Right kidney (tissue), 9 donors: ENCODE data around the gene PDHA2.
"Not testable (repeated sequence)": the region's sequence is repeated elsewhere in the genome, so short reads cannot be mapped to it uniquely, and the experiment has no call there.

ENCODE experiments used
- DNase-seq: peaks from one replicate; pipeline ENCODE4 v3.0.0-alpha.2; 2016
- long read RNA-seq, 8 donors: transcript quantifications; one replicate each; lab custom pipeline, GENCODE V29; 2026

Gene PDHA2
- long read RNA-seq, donor 1, result 0 reads
- long read RNA-seq, donor 2, result 0 reads
- long read RNA-seq, donor 3, result 0 reads
- long read RNA-seq, donor 4, result 0 reads
- long read RNA-seq, donor 5, result 0 reads
- long read RNA-seq, donor 6, result 0 reads
- long read RNA-seq, donor 7, result 0 reads
- long read RNA-seq, donor 8, result 0 reads

DNA sequence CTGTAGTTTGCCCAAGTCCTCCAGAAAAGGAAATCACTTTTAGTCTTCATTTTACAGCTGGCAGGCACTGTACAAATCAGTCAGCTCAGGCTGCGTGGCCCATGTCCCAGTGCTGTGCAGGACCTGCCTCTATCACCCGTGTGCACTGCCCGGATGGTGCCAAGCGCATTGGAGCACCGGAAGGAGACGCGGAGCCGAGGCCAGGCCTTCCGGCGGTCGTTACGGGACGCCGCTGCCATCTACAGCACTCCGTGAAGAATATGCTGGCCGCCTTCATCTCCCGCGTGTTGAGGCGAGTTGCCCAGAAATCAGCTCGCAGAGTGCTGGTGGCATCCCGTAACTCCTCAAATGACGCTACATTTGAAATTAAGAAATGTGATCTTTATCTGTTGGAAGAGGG lies at the start of gene PDHA2:
TSS of gene PDHA2 (plus strand) at position 203 of the 400 bp plus-strand sequence. CDS start at position 261, 58 bp downstream.
- no peak for DNase-seq

DNA sequence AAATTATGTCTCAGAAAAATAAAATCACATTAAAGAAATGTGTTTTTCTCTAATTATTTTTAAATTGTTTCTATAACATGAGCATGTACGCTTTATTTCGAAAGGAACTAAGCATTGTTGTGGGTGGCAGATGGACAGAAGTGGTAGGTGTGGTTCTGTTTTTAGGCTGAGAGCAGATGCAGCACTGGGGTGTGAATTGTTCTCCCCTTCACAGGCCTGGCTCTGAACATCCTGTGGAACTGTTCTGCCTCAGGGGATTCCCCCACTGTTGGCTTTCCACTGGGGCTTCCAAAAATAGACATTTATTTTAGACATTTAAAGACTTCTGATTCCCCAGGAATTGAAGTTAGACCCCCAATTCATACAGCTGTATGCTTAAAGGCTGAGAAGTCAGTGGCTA lies 41.9 kb upstream of the PDHA2 start:
- no peak for DNase-seq

DNA sequence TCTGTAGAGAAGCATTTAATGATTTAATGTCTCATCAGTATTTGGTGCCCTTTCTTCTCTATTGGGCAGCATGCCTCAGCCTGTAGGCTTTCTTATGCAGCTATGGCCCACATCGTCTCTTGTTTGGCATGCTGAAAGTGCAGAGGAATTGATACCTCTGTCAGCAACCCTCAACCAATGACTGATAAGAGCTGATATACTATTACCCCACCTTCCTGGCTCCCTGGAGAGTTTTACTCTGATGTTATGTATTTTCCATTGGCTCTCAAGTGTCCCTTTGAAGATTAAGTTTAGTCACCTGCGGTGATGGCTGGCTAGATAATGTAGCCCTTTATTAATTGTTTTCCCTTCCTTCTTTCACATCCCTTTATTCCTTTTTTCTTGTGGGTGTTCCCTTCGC lies 41.2 kb upstream of the PDHA2 start:
- no peak for DNase-seq

DNA sequence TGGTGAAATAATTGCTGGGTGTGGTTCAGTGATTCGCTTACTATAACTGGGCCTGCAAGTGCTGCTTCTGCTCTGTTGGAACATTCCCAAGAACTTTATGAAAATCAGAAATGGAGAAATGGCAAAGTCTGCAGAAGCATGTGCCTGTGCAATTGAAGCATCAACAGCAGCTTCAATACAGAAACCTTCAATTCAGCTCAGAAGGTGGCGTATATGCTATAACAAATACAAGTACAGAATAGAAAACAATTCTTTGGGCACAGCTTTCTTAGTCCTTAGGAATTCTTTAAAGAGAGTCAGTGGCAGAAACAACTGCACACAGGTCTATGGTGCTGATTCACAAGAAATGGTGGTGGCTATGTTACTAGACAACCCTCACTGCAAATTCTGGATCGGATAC lies 18.0 kb upstream of the PDHA2 start:
- DNase-seq, result no peak

DNA sequence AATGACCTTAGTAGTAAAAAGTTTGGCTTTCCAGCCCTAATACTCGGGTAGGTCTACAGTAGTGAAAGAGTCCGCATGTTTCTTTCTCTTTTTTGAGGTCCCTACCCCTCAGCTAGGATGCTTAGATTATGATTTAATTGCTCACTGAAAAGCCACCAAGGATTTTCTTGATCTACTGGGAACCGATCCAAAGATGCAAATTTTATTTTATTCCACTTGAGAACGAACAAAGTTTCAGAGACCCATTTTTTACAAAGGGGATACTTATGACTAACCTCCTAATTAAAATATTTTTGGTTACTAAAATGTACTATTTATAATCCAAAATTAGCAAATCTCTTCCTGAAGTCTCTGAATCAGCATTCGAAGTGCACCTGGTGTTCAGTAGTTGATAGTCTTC lies 14.3 kb upstream of the PDHA2 start:
- no peak for DNase-seq

DNA sequence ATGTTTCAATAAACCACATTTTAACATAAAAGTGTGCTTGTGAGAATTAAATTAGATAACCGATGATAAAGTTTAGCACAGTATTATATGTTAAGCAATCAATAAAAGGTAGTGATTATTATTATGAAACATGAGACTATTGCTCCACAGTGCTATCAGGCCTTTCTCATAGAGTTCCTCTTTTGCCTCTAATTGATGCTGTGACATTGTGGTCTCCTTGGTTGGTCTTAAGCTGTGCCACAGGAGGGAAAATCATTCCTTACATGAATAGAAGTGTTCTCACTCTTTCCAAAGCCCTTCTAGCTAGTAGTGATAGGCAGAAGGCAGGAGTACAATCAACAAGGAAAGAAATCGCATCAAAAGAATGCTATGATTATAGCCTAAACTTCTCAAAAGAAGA lies 9.2 kb upstream of the PDHA2 start:
- DNase-seq, result no peak

DNA sequence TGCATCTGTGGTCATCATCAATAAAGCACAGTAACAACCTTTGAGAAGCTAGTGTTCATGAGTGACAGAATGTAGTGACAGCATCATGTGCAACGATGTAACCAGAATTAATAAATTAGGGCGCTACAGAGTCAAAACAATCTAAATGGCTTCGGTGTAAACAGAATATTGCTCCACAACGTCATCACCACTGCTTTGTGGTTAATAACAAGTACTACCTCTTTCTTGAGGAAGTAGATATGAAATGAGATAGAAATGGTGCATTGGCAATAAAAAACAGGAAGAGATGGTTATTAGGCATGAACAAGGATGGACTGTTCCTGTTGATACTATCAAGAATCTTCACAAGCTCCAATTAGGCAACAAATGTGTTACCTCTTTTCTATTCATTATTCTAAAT lies 8.7 kb upstream of the PDHA2 start:
- no peak for DNase-seq

DNA sequence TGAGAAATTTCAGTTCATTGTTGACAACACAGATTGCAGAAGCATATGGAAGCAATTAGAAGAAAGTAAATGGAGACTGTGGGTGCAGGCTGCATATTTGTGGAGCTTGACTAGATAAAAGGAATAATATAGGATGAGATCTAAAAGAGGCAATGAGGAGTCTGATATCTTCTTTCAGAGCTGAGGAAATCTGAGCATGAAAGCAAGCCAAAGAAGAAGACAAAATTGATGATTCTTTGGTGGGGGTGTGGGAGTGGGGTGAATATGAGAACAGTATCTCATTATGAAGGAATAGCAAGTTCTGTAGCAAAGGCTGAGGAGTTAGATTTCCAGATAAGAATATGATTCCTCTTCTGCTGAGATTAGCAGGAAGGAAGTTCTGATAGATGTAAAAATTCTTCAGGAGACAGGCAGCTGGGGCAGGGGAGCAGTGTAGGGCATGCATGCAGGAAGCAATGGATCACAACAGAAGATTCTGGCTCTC lies 6.1 kb upstream of the PDHA2 start:
- DNase-seq, result peak; percentile 8

DNA sequence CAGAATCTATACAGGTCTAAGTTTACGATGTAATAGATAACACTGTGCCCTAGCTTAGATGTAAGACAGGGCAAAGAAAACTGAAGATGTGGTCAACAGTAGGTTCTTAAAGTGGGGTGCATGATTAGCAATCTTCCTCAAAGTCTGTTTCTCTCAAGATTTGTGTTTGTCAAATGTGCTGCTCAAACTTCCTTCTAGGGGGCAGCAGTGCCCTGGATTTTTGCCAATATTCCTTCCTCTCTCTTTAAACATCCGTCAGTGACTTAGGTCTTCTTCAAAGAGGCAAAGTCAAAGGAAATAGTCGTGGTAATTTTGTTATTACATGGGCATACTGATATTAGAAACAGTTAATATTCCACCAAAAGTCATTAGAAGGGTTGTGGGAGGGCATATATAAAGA lies 4.2 kb upstream of the PDHA2 start:
- peak; percentile 4 for DNase-seq

DNA sequence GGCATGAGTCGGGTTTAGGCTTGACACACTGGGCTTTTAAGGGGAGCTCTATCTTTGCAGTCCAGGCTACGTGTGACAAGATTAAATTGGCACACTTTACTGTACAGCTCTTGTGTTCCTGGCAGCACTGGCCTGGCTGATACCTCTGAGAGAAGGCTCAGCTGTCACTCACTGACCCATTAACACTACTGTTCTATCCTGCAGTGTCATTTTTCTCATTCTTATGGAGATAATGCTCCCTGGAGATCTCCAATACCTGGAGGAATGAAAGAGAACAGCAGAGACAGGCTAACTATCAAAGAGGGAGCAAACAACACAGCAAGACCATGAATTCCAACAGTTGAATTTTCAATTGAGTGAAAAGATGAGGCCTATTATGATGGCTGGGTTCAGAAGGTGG lies 1.7 kb upstream of the PDHA2 start:
- DNase-seq, result no peak

DNA sequence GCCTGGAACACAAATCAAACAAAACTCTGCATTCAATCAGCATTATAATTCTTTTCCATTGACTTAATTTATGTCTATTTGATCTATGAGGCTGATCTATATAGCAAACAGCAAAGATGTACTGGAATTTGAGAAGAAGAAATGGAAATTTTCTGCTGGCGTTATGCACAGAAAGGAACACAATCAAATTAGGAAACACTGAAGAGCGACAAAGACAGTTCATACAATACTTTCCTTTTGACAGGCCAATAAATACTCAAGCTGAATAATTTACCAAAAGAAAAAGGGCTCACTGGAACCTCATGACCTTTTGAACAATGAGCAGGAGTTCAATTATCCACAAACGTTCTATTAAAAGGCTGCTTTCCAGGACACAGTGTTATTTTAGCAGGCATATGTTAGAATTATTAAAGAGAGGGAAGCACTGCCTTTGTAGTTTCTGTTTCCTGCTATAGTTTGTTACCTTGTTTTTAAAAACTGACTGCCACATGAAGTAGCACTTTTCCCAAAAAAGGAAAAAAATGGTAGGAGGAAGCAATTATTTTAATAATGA lies 8.1 kb downstream of the PDHA2 start:
- no peak for DNase-seq

DNA sequence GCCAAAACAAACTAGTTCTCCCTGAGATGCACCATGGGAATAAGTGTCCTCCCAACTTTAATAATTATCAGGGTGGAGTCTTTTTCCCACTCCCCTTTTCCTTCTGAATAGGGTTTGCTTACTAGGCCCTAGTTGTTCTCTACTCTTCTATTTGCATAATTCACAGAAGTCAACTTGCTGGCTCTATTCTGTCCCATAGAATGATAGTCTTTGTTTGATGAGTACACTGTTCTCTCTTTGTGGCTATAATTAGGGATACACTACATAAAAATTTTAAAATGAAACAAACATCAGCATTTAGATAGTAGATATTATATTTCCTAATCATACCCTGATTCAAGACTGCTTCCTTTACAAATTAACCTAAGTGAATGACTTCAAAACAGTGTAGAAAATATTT lies 10.3 kb downstream of the PDHA2 start:
- no peak for DNase-seq

DNA sequence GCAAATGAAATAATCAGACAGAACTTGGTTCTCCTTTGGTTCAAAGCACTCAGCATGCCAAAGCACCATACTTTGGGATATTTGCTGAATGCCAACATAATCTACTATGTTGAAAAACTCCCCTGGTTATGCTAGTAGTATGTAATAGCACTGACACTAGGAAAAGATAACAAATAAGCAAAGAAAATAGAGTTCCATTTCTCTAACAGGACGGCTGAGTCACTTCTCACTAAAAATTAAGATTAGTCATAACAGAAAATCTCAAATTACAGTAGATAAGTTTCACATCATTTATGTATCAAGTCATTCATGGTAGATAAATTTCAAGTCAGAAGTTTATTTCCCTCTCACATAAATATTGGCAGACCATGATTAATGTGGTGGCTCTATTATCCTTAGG lies 17.9 kb downstream of the PDHA2 start:
- no peak for DNase-seq

DNA sequence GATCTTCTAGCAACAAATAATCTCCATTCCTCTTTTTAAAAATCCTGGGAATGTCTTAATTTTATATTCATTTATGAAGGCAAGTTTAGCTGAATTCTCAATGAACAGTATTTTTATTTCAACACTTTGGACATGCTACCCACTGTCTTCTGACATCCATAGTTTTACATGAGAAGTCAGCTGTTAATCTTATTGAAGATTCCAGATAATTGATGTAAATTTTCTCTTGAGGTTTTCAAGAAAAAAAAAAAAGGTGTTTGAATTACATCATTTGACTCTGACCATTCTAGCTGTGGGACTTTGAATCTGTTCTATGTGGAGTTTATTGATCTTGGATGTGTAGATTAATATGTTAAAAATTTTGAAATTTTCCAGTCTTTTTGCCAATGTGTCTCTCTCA lies 28.0 kb downstream of the PDHA2 start:
- no peak for DNase-seq

DNA sequence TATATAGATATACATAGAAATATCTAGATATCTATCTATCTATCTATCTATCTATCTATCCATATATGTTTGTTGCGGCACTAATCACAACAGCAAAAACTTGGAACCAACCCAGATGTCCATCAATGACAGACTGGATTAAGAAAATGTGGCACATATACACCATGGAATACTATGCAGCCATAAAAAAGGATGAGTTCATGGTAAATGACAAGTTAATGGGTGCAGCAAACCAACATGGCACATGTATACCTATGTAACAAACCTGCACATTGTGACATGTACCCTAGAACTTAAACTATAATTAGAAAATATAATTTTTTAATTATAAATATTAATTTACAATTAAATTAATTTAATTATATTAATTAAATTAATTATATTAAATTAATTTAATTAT lies 29.5 kb downstream of the PDHA2 start:
- not testable (repeated sequence) for DNase-seq

DNA sequence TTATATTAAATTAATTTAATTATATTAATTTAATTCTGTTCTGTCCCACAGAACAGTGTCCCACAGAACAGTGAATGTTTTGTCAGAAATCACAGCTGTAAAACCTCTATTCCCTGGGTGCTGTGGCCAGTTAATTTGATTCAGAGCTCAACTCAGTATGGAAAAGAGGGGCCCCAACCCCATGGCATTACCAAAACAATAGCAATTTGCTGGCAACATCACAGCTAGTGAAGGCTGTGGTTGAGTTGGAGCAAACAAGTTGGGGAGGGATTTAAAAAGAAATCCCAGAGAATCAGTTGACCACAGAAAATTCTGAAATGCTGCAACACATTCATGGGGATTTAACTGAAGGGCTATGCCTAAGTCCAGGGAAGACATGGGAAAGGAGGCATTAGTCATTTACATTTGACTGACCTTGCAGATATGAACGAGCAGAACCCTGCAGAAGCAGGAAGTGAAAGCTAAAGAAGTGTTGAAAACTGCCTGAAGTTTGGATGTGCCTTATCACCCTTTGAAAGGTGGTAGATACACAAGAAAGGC lies 30.1 kb downstream of the PDHA2 start:
- no peak for DNase-seq

DNA sequence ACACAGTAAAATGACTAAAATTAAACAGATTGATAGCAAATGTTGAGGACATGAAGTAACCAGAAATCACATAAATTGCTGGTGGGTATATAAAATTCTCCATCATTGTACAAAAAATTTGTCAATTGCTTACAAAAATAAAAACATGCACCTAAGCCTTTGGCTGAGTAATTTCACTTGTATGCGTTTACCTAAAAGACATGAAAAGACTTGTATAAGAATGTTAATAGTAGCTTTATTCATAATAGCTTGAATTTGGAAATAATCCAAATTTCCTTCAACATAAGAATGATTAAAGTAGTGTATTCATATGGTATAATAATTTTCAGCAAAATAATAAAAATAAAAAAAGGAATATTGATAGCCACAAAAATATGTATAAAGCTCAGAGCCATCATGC lies 37.7 kb downstream of the PDHA2 start:
- no peak for DNase-seq

DNA sequence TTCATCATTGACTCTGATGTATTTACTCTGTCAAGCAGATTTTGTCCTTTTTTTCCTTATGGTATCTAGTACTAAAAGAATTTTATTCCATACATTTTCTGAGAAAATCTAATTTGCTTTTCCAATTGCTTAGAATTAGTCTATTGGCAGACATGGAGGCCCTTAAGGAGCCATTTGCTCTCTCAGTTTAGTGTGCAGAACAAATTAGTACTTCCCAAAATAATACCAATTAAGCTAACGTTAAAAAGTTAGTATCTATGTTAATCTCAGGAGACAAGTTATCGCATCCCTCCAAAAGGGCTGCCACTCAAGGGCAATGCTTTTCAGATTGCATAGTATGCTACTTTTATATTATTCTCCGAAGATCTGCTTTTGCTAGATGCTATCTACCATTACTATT lies 47.7 kb downstream of the PDHA2 start:
- DNase-seq, result no peak

DNA sequence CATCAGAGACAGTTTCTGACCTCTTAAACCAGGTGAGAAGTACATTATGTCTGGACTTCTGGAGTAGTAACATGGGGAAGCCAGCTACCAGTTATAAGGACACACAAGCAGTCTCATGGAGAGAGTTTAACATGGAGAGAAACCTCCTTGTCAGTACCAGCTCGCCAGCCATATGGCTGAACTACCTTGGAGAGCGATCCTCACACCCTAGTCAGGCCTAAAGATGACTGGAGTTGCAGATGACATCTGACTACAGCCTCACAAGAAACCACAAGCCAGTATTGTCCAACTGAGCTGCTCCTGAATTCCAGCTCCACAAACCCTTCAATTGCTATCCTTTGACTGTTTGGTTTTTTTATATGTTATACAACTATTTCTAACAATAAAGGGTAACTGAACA lies 49.8 kb downstream of the PDHA2 start:
- DNase-seq, result no peak
